ENCODE results near the gene MPHOSPH9. TPM values are rescaled to one million over a fixed set of nuclear protein-coding genes. Genes with fewer than 3 reads are reported as not detected.

The MPHOSPH9 gene
- total and polyA plus RNA-seq, 2 donors (not counting 1 experiment from before 2014, with no cell fraction given): 11.8 to 45.1 TPM

DNA sequence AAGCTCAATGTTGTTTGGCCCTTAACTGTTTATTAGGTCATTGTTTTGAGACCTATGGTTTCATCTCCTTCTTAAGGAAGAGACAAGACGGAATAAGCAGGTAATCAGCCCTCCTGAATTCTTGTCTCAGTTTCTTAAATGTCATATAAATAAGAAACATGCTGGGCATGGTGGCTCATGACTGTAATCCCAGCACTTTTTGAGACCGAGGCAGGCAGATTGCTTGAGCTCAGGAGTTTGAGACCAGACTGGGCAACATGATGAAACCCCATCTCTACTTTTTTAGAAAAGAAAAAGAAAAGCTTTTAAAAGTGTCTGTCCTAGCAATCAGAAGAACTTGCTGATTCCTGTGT, 5.4 kb upstream of the MPHOSPH9 start:
- H3K79me2 ChIP-seq (ENCODE audit: control insufficient read depth, insufficient read depth, low read length): peaks cover 74% of the 10 kb centered on the region
- CTCF ChIA-PET: interaction anchor here (0.7 to 8.0 kb wide), 50 partner anchors 10 to 863 kb away, joined by 3 to 212 read pairs (median 6); partner anchors contain the start of genes ARL6IP4, OGFOD2 and PITPNM2
- no peak overlapping the region for H3K4me3 ChIP-seq (ENCODE audit: control extremely low read depth in 1 of 5, extremely low read depth in 1 of 5, insufficient read depth in 1 of 5, low read depth in 2 of 5, low read length in 4 of 5)
- POLR2A ChIA-PET: interaction anchor here (0.6 to 2.0 kb wide), 6 partner anchors 131 to 378 kb away, joined by 3 to 15 read pairs (median 6); partner anchors contain the start of gene ARL6IP4
- no peak for TF ChIP-seq EZH2 (IDR thresholded peaks at IDR 0.05; ENCODE audit: borderline replicate concordance, insufficient read depth, low read depth, low read length, poor library complexity, severe bottlenecking)
- TF ChIP-seq, protein P1, sequence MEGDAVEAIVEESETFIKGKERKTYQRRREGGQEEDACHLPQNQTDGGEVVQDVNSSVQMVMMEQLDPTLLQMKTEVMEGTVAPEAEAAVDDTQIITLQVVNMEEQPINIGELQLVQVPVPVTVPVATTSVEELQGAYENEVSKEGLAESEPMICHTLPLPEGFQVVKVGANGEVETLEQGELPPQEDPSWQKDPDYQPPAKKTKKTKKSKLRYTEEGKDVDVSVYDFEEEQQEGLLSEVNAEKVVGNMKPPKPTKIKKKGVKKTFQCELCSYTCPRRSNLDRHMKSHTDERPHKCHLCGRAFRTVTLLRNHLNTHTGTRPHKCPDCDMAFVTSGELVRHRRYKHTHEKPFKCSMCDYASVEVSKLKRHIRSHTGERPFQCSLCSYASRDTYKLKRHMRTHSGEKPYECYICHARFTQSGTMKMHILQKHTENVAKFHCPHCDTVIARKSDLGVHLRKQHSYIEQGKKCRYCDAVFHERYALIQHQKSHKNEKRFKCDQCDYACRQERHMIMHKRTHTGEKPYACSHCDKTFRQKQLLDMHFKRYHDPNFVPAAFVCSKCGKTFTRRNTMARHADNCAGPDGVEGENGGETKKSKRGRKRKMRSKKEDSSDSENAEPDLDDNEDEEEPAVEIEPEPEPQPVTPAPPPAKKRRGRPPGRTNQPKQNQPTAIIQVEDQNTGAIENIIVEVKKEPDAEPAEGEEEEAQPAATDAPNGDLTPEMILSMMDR (IDR thresholded peaks at IDR 0.05): peak; percentile 20
- H3K27me3 Mint-ChIP-seq: no peaks in the 10 kb centered on the region
- H3K4me3 Mint-ChIP-seq: peak overlapping the region; percentile 70
- DNase-seq (no peak), ATAC-seq (ENCODE audit: low read depth) (no peak)
- WGBS (ENCODE audit: insufficient coverage): 100% methylated on average over 1 of the region's 2 CpGs
- no peak overlapping the region for H3K9ac ChIP-seq (ENCODE audit: low read length)
- peaks cover 70% of the 10 kb centered on the region for H4K20me1 ChIP-seq (ENCODE audit: control insufficient read depth, insufficient read depth, low read length, poor library complexity, severe bottlenecking)
- H3K4me1 Mint-ChIP-seq: peaks cover 60% of the 10 kb centered on the region
- H3K9me3 ChIP-seq (ENCODE audit: control extremely low read depth in 1 of 3, control insufficient read depth in 2 of 3, insufficient read depth in 1 of 3, low read length in 2 of 3): no peaks in the 10 kb centered on the region
- H3K27ac Mint-ChIP-seq: peak overlapping the region; percentile 82
- no peaks in the 10 kb centered on the region for H3K27me3 ChIP-seq (replicated peaks in 1 of 4; ENCODE audit: control extremely low read depth in 1 of 4, control insufficient read depth in 3 of 4, insufficient read depth in 4 of 4, low read length in 3 of 4)
- peak overlapping the region; percentile 56 to 67 for H3K27ac ChIP-seq (ENCODE audit: low read length in 2 of 2)
- H3K9me3 Mint-ChIP-seq (ENCODE audit: insufficient read depth): no peaks in the 10 kb centered on the region
- no peak overlapping the region for H2AFZ ChIP-seq (ENCODE audit: insufficient read depth, low read depth, low read length, poor library complexity, severe bottlenecking)
- H3K4me2 ChIP-seq (replicated peaks; ENCODE audit: low read depth, low read length, poor library complexity, severe bottlenecking): peak overlapping the region; percentile 59
- peaks cover 59 to 62% of the 10 kb centered on the region in 2 donors for H3K4me1 ChIP-seq (ENCODE audit: control insufficient read depth in 2 of 2, insufficient read depth in 2 of 2, low read length in 2 of 2)
- intact Hi-C loops (cut with micrococcal nuclease): loop anchor here (1.0 to 5.0 kb wide), 3 partner anchors 195 to 466 kb away; partner anchors contain the start of gene CCDC62
- H3K36me3 ChIP-seq (replicated peaks in 1 of 2; ENCODE audit: control extremely low read depth in 1 of 2, control insufficient read depth in 1 of 2, extremely low read depth in 1 of 2, insufficient read depth in 2 of 2, low read length in 1 of 2): peaks cover 0 to 22% of the 10 kb centered on the region in 2 experiments

DNA sequence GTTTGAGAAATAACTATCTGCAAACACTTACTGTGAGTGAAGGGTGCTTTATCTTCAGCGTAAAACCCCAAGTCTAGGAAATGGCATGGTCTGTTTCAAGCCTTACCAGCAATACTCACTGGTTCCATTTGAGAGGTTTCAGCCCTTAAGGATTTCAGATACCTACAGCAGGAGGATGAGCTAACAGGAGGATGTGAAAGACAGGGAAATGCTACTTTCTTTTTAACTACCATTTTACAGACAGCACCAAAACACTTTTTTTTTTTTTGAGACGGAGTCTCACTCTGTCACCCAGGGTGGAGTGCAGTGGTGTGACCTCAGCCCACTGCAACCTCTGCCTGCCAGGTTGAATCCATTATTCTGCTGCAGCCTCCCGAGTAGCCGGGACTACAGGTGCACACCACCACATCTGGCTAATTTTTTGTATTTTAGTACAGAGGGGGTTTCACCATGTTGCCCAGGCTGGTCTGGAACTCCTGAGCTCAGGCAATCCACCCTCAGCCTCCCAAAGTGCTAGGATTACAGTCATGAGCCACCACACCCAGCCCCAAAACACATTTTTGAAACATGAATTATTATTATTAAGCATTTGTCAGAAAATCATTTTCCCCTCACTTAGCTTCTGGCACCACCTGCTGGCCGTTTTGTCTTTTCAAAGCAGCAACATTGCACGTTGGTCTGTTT, 4.8 kb upstream of the MPHOSPH9 start:
- H3K9me3 Mint-ChIP-seq (ENCODE audit: insufficient read depth): no peaks in the 10 kb centered on the region
- intact Hi-C loops (cut with micrococcal nuclease): loop anchor here (1.0 to 5.0 kb wide), 3 partner anchors 194 to 465 kb away; partner anchors contain the start of gene CCDC62
- Histone ChIP-seq H3K9me3 (ENCODE audit: control extremely low read depth in 1 of 3, control insufficient read depth in 2 of 3, insufficient read depth in 1 of 3, low read length in 2 of 3) (no peaks in the 10 kb centered on the region), H4K20me1 (ENCODE audit: control insufficient read depth, insufficient read depth, low read length, poor library complexity, severe bottlenecking) (peaks cover 67% of the 10 kb centered on the region), H3K36me3 (replicated peaks in 1 of 2; ENCODE audit: control extremely low read depth in 1 of 2, control insufficient read depth in 1 of 2, extremely low read depth in 1 of 2, insufficient read depth in 2 of 2, low read length in 1 of 2) (peaks cover 0 to 22% of the 10 kb centered on the region in 2 experiments), H2AFZ (ENCODE audit: insufficient read depth, low read depth, low read length, poor library complexity, severe bottlenecking) (peak overlapping the region; percentile 19), H3K4me3 (ENCODE audit: control extremely low read depth in 1 of 5, extremely low read depth in 1 of 5, insufficient read depth in 1 of 5, low read depth in 2 of 5, low read length in 4 of 5) (peak overlapping the region in 2 of 5 experiments; percentile 24 to 49), H3K27ac (ENCODE audit: low read length in 2 of 2) (peak overlapping the region; percentile 56 to 67), H3K4me1 (ENCODE audit: control insufficient read depth in 2 of 2, insufficient read depth in 2 of 2, low read length in 2 of 2) (peaks cover 59 to 61% of the 10 kb centered on the region in 2 donors), H3K79me2 (ENCODE audit: control insufficient read depth, insufficient read depth, low read length) (peaks cover 71% of the 10 kb centered on the region), H3K4me2 (replicated peaks; ENCODE audit: low read depth, low read length, poor library complexity, severe bottlenecking) (peak overlapping the region; percentile 59), H3K27me3 (replicated peaks in 1 of 4; ENCODE audit: control extremely low read depth in 1 of 4, control insufficient read depth in 3 of 4, insufficient read depth in 4 of 4, low read length in 3 of 4) (no peaks in the 10 kb centered on the region), H3K9ac (ENCODE audit: low read length) (peak overlapping the region; percentile 51)
- ChIA-PET CTCF (interaction anchor here (0.6 to 8.0 kb wide), 54 partner anchors 8 to 863 kb away, joined by 3 to 212 read pairs (median 5); partner anchors contain the start of genes ARL6IP4, OGFOD2 and PITPNM2), POLR2A (interaction anchor here (0.6 to 2.0 kb wide), 10 partner anchors 131 to 972 kb away, joined by 3 to 15 read pairs (median 4); partner anchors contain the start of gene ARL6IP4)
- ATAC-seq (ENCODE audit: low read depth) (no peak), DNase-seq (peak; percentile 73)
- H3K27ac Mint-ChIP-seq: peak overlapping the region; percentile 82
- WGBS (ENCODE audit: insufficient coverage): 0% methylated on average over 1 of the region's 6 CpGs
- peaks cover 64% of the 10 kb centered on the region for H3K4me1 Mint-ChIP-seq
- TF ChIP-seq, protein P1 (IDR thresholded peaks at IDR 0.05): peak; percentile 87
- TF ChIP-seq EZH2 (IDR thresholded peaks at IDR 0.05; ENCODE audit: borderline replicate concordance, insufficient read depth, low read depth, low read length, poor library complexity, severe bottlenecking): no peak
- peak overlapping the region; percentile 70 for H3K4me3 Mint-ChIP-seq
- H3K27me3 Mint-ChIP-seq: no peaks in the 10 kb centered on the region
